Measurements from ENCODE around the gene ALLC. TPM values are rescaled to one million over a fixed set of nuclear protein-coding genes. Genes with fewer than 3 reads are reported as not detected.

Gene ALLC
- polyA plus RNA-seq, 1 experiment = not detected

DNA sequence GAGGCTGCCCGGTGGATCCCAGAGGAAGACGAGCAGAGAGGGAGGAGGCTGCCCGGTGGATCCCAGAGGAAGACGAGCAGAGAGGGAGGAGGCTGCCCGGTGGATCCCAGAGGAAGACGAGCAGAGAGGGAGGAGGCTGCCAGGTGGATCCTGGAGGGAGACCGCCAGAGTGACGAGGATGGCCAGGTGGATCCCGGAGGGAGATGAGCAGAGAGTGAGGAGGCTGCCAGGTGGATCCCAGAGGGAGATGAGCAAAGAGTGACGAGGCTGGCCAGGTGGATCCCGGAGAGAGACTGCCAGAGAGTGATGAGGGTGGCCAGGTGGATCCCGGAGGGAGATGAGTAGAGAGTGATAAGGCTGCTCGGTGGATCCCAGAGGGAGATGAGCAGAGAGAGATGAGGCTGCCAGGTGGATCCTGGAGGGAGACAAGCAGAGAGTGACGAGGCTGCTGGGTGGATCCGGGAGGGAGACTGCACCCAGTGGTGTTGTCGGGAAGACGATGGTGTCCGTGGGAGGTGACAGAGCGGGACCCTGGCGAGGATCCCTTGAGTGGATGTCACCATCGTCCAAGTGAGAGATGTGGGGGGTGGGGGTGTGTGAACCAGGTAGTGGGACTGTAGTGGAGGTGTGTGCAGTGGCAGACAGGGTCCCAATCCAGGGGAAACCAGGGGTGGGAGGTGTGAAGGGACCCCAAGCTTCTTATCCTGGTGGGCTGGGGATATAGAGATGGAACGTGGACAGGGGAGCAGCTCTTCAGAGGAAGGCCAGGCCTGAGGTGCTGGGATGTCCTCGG, 67.7 kb downstream of the ALLC start:
- POLR2A ChIA-PET = no interaction called here

GRCh38 chr2:3726511-3726910, 68.5 kb downstream of the ALLC start:
- POLR2A ChIA-PET = no interaction called here
- CTCF ChIA-PET = interaction anchor here (0.6 to 3.0 kb wide), 2 partner anchors 7 to 64 kb away, joined by 3 to 12 read pairs; no protein-coding TSS in a partner anchor

More for the DNA sequence above, 67.7 kb downstream of the ALLC start:
- H3K27me3 ChIP-seq (ENCODE audit: control insufficient read depth, insufficient read depth, low read length) = no peaks in the 10 kb centered on the region
- DNase-seq (ENCODE audit: low read depth) = no peak
- TF ChIP-seq CTCF (IDR thresholded peaks at IDR 0.05; ENCODE audit: insufficient read depth, low read depth, low read length) = no peak
- CTCF ChIA-PET = no interaction called here
- no peak overlapping the region for H3K4me3 ChIP-seq (ENCODE audit: low read depth, low read length)
- no peaks in the 10 kb centered on the region for H3K36me3 ChIP-seq (ENCODE audit: control insufficient read depth, insufficient read depth, low read length)

DNA sequence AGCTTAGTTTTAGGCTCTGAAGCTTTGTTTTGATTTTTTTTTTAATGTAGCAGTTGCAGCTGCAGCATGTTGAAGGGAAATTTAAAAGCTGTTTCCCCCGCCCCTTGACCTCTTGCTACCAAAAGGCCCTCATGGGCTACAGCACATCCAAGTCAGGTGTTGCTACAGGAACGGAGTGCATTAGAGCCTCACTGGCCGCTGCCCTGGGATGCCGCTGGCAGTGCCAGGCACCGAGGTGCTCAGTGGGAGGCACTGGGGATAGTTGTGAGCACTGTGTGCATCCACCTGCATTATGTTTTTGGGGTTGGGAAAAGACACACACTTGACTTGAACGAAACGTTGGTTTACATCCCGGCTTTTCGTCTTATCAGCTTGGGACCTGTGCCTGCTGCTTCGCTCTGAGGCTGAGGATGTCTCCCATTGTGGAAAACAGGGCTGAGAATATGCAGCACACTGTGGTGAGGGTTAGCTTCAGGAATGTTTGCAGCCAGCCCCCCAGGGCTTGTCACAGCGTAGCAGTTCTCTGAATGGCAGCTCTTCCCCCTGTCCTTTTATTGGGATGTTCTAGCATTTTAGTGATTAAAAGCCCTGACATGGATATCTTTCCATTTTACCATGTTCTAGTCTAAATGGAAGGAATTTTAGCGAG, 69.5 kb downstream of the ALLC start:
- no peak for TF ChIP-seq CTCF (IDR thresholded peaks at IDR 0.05; ENCODE audit: insufficient read depth, low read depth, low read length)
- POLR2A ChIA-PET = no interaction called here
- Histone ChIP-seq H3K27me3 (ENCODE audit: control insufficient read depth, insufficient read depth, low read length) (no peaks in the 10 kb centered on the region), H3K36me3 (ENCODE audit: control insufficient read depth, insufficient read depth, low read length) (no peaks in the 10 kb centered on the region), H3K4me3 (ENCODE audit: low read depth, low read length) (no peak overlapping the region)
- no peak for DNase-seq (ENCODE audit: low read depth)
- CTCF ChIA-PET = interaction anchor here (0.6 to 3.0 kb wide), 7 partner anchors 8 to 63 kb away, joined by 3 to 12 read pairs (median 4); no protein-coding TSS in a partner anchor

More at GRCh38 chr2:3726511-3726910, 68.5 kb downstream of the ALLC start:
- no peak overlapping the region for H3K4me3 ChIP-seq (ENCODE audit: low read depth, low read length)
- no peaks in the 10 kb centered on the region for H3K36me3 ChIP-seq (ENCODE audit: control insufficient read depth, insufficient read depth, low read length)
- no peaks in the 10 kb centered on the region for H3K27me3 ChIP-seq (ENCODE audit: control insufficient read depth, insufficient read depth, low read length)
- no peak for TF ChIP-seq CTCF (IDR thresholded peaks at IDR 0.05; ENCODE audit: insufficient read depth, low read depth, low read length)
- DNase-seq (ENCODE audit: low read depth) = no peak

- CTCF ChIA-PET = interaction anchor here (1.0 to 3.0 kb wide), 6 partner anchors 9 to 25 kb away, joined by 4 to 12 read pairs (median 4); no protein-coding TSS in a partner anchor
- Histone ChIP-seq H3K4me3 (ENCODE audit: low read depth, low read length) (no peak overlapping the region), H3K36me3 (ENCODE audit: control insufficient read depth, insufficient read depth, low read length) (no peaks in the 10 kb centered on the region), H3K27me3 (ENCODE audit: control insufficient read depth, insufficient read depth, low read length) (no peaks in the 10 kb centered on the region)
- TF ChIP-seq CTCF (IDR thresholded peaks at IDR 0.05; ENCODE audit: insufficient read depth, low read depth, low read length) = peak; percentile 57
- POLR2A ChIA-PET = no interaction called here
- no peak for DNase-seq (ENCODE audit: low read depth)
Observed at GRCh38 chr2:3728104-3729054, 70.4 kb downstream of the ALLC start.
